Liver (tissue), 9 donors: ENCODE results near the gene KLK14. TPM values are rescaled to one million over a fixed set of nuclear protein-coding genes. Genes with fewer than 3 reads are reported as not detected.

Experiments
- DNase-seq: peaks from one replicate; pipeline ENCODE4 v3.0.0-alpha.2; 2017; ENCODE audit warnings: low spot score
- H3K27ac ChIP-seq, 2 donors: one replicate each; pipeline ENCODE4 v1.7.0; 2013; ENCODE audit warnings: inconsistent platforms in 2 of 2, low read length in 2 of 2, control low read depth in 1 of 2, low read depth in 1 of 2, mild to moderate bottlenecking in 1 of 2
- H3K27me3 ChIP-seq, 4 donors: one replicate each; pipeline versions ENCODE4 v1.6.1 to v1.7.0; 2013; ENCODE audit warnings: low read length in 3 of 4, inconsistent platforms in 1 of 4, mild to moderate bottlenecking in 1 of 4, moderate library complexity in 1 of 4; ENCODE audit not compliant: control insufficient read depth in 4 of 4, insufficient read depth in 4 of 4
- H3K36me3 ChIP-seq, 4 donors: one replicate each; pipeline versions ENCODE4 v1.6.1 to v1.7.0; 2013; ENCODE audit warnings: low read length in 3 of 4, mild to moderate bottlenecking in 3 of 4, low read depth in 1 of 4, moderate library complexity in 1 of 4; ENCODE audit not compliant: control insufficient read depth in 4 of 4, insufficient read depth in 3 of 4
- H3K4me1 ChIP-seq, 4 donors: one replicate each; pipeline versions ENCODE4 v1.6.1 to v1.7.0; 2013; ENCODE audit warnings: low read length in 3 of 4, mild to moderate bottlenecking in 3 of 4, moderate library complexity in 1 of 4; ENCODE audit not compliant: control insufficient read depth in 4 of 4, insufficient read depth in 4 of 4
- H3K4me3 ChIP-seq, 3 donors: one replicate each; pipeline versions ENCODE4 v1.6.1 to v1.7.0; 2013; ENCODE audit warnings: low read length in 3 of 3, control low read depth in 1 of 3, low read depth in 1 of 3, mild to moderate bottlenecking in 1 of 3
- H3K9ac ChIP-seq, 2 donors: one replicate each; pipeline ENCODE4 v1.7.0; 2013; ENCODE audit warnings: low read length in 2 of 2, mild to moderate bottlenecking in 2 of 2, moderate library complexity in 2 of 2, control low read depth in 1 of 2, low read depth in 1 of 2
- H3K9me3 ChIP-seq, 4 donors: one replicate each; pipeline versions ENCODE4 v1.6.1 to v1.7.0; 2013; ENCODE audit warnings: low read length in 3 of 4; ENCODE audit not compliant: control insufficient read depth in 4 of 4
- CTCF ChIP-seq: fragments of 150-350 bp; IDR thresholded peaks from 2 replicates; pipeline ENCODE4 v1.5.1; 2017; ENCODE audit warnings: improper control_type of control experiment, low read depth, low read length; ENCODE audit not compliant: missing input control
- EGR1 ChIP-seq, 2 donors: IDR thresholded peaks; 2 replicates each; pipeline ENCODE4 v1.6.1; 2016 to 2018; ENCODE audit warnings: antibody characterized with exemption in 2 of 2, low read depth in 2 of 2
- FOXA1 ChIP-seq: IDR thresholded peaks from 2 replicates; pipeline ENCODE4 v1.6.1; 2016; ENCODE audit warnings: antibody characterized with exemption
- FOXA2 ChIP-seq: IDR thresholded peaks from 2 replicates; pipeline ENCODE4 v1.6.1; 2016; ENCODE audit warnings: antibody characterized with exemption
- GABPA ChIP-seq, 2 donors: IDR thresholded peaks in 1 of 2; conservative IDR thresholded peaks in 1 of 2; 2 replicates each; pipeline ENCODE4 v1.6.1; 2016; ENCODE audit warnings: antibody characterized with exemption in 2 of 2, mild to moderate bottlenecking in 1 of 2, moderate library complexity in 1 of 2
- HNF4A ChIP-seq, 2 donors: conservative IDR thresholded peaks; 2 replicates each; pipeline ENCODE4 v1.6.1; 2016; ENCODE audit warnings: antibody characterized with exemption in 2 of 2, mild to moderate bottlenecking in 2 of 2
- HNF4G ChIP-seq: IDR thresholded peaks from 2 replicates; pipeline ENCODE4 v1.6.1; 2016; ENCODE audit warnings: antibody characterized with exemption
- JUND ChIP-seq, 2 donors: IDR thresholded peaks; 2 replicates each; pipeline ENCODE4 v1.6.1; 2016; ENCODE audit warnings: antibody characterized with exemption in 2 of 2
- NR2F2 ChIP-seq: IDR thresholded peaks from 2 replicates; pipeline ENCODE4 v1.6.1; 2016; ENCODE audit warnings: antibody characterized with exemption
- RAD21 ChIP-seq, 2 donors: IDR thresholded peaks; 2 replicates each; pipeline ENCODE4 v1.6.1; 2016; ENCODE audit warnings: antibody characterized with exemption in 2 of 2, mild to moderate bottlenecking in 2 of 2
- REST ChIP-seq: IDR thresholded peaks from 2 replicates; pipeline ENCODE4 v1.6.1; 2016; ENCODE audit warnings: antibody characterized with exemption, mild to moderate bottlenecking
- RXRA ChIP-seq, 2 donors: IDR thresholded peaks; 2 replicates each; pipeline ENCODE4 v1.6.1; 2017 to 2018; ENCODE audit warnings: antibody characterized with exemption in 2 of 2, mild to moderate bottlenecking in 1 of 2
- SP1 ChIP-seq: IDR thresholded peaks from 2 replicates; pipeline ENCODE4 v1.6.1; 2018; ENCODE audit warnings: antibody characterized with exemption, mild to moderate bottlenecking
- TAF1 ChIP-seq: conservative IDR thresholded peaks from 2 replicates; pipeline ENCODE4 v1.6.1; 2016; ENCODE audit warnings: antibody characterized with exemption, mild to moderate bottlenecking
- YY1 ChIP-seq: IDR thresholded peaks from 2 replicates; pipeline ENCODE4 v1.6.1; 2016; ENCODE audit warnings: antibody characterized with exemption, mild to moderate bottlenecking
- WGBS: extraction: QIAGEN DNeasy Blood & Tissue Kit; methylation state at CpG from one replicate; pipeline ENCODE4 v1.1.7; 2013; 5-methylcytosine and 5-hydroxymethylcytosine counted together
- polyA plus RNA-seq, 2 donors: library from polyadenylated mRNA; stranded (reverse) in 1 of 2; unstranded in 1 of 2; fragments of 200-250 nt in 1 of 2; fragments of >200 nt in 1 of 2; fragmentation: Nextera tagmentation in 1 of 2; extraction: Ambion mirVana in 1 of 2; gene quantifications; one replicate each; pipeline versions ENCODE4 v1.2.1 to v1.2.3, GENCODE V29; 2013 to 2015
- total RNA-seq, 2 donors: library from RNA; depleted of rRNA; stranded (reverse); fragments of >200 nt; gene quantifications; one replicate each; pipeline ENCODE4 v1.2.3, GENCODE V29; 2014
- TF ChIP-seq, protein P1 (sequence below): IDR thresholded peaks from 2 replicates; pipeline ENCODE4 v1.6.1; 2016; ENCODE audit warnings: antibody characterized with exemption
- TF ChIP-seq, protein P2 (sequence below): IDR thresholded peaks from 2 replicates; pipeline ENCODE4 v1.6.1; 2016; ENCODE audit warnings: antibody characterized with exemption
- TF ChIP-seq, protein P3 (sequence below): IDR thresholded peaks from 2 replicates; pipeline ENCODE4 v1.6.1; 2016; ENCODE audit warnings: antibody characterized with exemption
- donor health status: healthy.
- donor health status: healthy.
- donor health status: healthy.
- donor health status: healthy.
- donor health status: healthy.

KLK14 gene
- total and polyA plus RNA-seq, 4 donors = 0.06 TPM; not detected in 3

- TF ChIP-seq JUND (IDR thresholded peaks at IDR 0.05) (no peak), SP1 (no peak), RXRA (IDR thresholded peaks at IDR 0.05) (no peak), FOXA2 (no peak), GABPA (IDR thresholded peaks at IDR 0.05 in 1 of 2, conservative IDR thresholded peaks at IDR 0.05 in 1 of 2) (no peak), HNF4A (conservative IDR thresholded peaks at IDR 0.05) (no peak), CTCF (no peak), NR2F2 (no peak), FOXA1 (no peak), REST (no peak), YY1 (no peak), HNF4G (no peak), EGR1 (IDR thresholded peaks at IDR 0.05; ENCODE audit: low read depth in 2 of 2) (no peak), TAF1 (no peak), RAD21 (IDR thresholded peaks at IDR 0.05) (no peak)
- TF ChIP-seq, protein P1, sequence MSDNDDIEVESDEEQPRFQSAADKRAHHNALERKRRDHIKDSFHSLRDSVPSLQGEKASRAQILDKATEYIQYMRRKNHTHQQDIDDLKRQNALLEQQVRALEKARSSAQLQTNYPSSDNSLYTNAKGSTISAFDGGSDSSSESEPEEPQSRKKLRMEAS = no peak
- TF ChIP-seq, protein P2, sequence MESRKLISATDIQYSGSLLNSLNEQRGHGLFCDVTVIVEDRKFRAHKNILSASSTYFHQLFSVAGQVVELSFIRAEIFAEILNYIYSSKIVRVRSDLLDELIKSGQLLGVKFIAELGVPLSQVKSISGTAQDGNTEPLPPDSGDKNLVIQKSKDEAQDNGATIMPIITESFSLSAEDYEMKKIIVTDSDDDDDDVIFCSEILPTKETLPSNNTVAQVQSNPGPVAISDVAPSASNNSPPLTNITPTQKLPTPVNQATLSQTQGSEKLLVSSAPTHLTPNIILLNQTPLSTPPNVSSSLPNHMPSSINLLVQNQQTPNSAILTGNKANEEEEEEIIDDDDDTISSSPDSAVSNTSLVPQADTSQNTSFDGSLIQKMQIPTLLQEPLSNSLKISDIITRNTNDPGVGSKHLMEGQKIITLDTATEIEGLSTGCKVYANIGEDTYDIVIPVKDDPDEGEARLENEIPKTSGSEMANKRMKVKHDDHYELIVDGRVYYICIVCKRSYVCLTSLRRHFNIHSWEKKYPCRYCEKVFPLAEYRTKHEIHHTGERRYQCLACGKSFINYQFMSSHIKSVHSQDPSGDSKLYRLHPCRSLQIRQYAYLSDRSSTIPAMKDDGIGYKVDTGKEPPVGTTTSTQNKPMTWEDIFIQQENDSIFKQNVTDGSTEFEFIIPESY = no peak
- TF ChIP-seq, protein P3, sequence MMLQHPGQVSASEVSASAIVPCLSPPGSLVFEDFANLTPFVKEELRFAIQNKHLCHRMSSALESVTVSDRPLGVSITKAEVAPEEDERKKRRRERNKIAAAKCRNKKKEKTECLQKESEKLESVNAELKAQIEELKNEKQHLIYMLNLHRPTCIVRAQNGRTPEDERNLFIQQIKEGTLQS = no peak
- H3K36me3 ChIP-seq = peaks cover 0 to 12% (median 4%) of the 10 kb centered on the region in 4 donors
- H3K4me1 ChIP-seq = peaks cover 0 to 3% (median 0%) of the 10 kb centered on the region in 4 donors
- no peak overlapping the region for H3K27ac ChIP-seq
- no peak for DNase-seq
- H3K9ac ChIP-seq = no peak overlapping the region
- WGBS = 83% methylated on average over 78 of the region's 78 CpGs
- no peak overlapping the region for H3K4me3 ChIP-seq
- H3K27me3 ChIP-seq = no peaks in the 10 kb centered on the region
- H3K9me3 ChIP-seq = no peaks in the 10 kb centered on the region
These were observed 15.8 kb upstream of the KLK14 start for GRCh38 chr19:51098365-51099046.
